Measurements from ENCODE around the gene FGF11. TPM values are rescaled to one million over a fixed set of nuclear protein-coding genes. Genes with fewer than 3 reads are reported as not detected.
"Not testable (repeated sequence)": the region's sequence is repeated elsewhere in the genome, so short reads cannot be mapped to it uniquely, and the experiment has no call there.

The FGF11 gene
- total RNA-seq, 1 donor from 2014 or later, result 5.3 TPM

DNA sequence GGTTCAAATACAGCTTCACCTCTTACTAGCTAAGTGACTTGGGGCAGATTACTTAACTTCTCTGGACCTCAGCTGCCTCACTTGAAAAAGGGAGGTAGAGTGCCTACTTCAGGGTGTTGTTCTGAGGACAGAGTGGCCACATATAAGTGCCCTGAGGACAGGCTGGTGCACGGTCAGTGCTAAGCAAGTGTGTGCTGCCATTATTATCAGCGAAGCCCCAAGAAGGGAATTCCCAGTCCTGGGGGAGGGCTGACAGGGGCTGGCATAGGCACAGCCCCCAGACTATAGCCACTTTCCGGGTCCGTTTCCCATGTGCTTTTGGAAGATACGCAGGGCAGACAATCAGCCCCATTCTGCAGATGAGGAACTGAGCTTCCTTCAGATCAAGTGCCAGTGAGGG, 37.6 kb downstream of the FGF11 start:
- no peak for FAIRE-seq

DNA sequence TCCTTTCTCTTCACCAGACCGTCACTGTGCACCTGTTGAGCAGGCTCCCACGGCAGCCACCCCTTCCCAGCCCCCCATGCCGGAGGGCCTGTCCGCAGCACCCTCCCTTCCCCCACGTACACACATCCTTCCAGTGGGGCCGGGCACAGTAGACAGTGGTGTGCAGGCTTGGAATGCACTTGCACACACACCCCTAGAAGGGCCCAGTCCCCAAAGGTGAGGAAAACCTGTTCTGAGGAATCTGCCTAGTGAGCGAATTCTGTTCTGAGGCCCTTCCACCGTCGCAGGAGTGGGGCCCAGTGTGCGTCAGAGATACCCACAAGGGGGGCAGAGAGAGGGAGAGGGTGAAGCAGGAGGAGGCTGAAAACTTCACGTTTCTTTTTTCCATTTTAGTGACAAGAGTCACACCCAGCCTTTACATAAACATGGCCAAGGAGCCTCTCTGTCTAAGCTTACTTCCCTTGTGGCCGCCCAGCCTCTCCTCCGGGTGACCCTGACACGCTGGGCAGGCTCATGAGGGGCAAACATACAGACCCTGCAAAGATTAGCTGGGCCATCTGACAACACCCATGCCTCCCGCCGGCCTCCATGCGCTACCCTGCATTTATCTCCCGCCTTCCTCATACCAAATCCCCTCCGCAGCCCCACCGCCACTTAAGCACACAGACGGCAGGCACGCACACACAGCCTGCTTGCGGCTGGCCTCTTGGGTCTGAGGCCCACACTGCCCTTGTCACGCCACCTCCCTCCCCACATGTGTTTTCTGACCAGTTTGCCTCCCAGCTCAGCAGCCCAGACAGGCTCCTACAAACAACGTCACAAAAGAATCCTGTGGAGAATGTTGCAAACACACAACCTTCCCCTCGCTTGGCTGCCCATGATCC, 38.3 kb downstream of the FGF11 start:
- DNase-seq (ENCODE audit: low spot score in 2 of 2) (peak in 1 of 2 donors; percentile 58), FAIRE-seq (no peak)

More for the DNA sequence above, 37.6 kb downstream of the FGF11 start:
- no peak for DNase-seq (ENCODE audit: low spot score in 2 of 2)

DNA sequence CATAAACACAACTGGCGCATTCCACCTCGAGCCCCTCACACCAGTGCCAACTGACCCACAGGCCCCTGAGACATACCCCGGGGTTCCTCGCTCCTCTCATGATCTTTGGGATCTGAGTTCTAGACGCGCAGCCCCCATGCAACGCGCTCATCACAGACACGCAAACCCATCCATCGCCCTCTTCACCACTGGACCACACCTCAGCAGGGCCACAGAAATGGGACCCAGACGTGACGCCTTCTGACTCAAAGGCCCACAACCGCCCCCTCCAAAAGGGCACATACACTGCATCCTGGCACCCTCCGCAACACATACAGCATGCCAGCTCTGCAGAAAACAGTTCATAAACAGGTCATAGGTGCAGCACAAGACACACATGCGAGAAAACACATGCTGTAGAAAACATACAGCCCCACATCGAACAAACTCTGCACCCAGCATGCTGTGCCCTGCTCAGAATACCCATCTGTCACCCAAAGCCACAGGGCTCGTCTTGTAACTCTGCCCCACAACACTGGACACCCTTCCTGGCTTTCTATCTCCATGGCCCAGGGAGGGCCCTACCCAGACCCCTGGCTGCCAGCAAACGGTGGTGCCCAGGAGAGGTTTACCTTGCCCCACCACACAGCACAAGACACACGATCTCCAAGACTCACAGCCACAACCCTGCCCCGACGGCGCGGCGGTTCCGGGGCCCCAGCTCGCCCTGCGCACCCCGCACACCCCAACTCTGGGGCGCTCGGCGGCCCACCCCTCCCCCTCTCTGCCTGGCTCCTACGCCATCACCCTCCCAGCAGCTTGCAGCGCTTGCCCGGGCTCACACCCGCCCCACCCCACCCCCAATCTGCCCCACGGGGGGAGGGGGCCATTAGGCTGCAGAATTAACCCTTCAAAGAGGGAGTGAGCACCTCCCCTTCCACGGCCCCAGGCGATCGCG, 39.2 kb downstream of the FGF11 start:
- peak; percentile 75 to 82 for DNase-seq (ENCODE audit: low spot score in 2 of 2)
- no peak for FAIRE-seq

DNA sequence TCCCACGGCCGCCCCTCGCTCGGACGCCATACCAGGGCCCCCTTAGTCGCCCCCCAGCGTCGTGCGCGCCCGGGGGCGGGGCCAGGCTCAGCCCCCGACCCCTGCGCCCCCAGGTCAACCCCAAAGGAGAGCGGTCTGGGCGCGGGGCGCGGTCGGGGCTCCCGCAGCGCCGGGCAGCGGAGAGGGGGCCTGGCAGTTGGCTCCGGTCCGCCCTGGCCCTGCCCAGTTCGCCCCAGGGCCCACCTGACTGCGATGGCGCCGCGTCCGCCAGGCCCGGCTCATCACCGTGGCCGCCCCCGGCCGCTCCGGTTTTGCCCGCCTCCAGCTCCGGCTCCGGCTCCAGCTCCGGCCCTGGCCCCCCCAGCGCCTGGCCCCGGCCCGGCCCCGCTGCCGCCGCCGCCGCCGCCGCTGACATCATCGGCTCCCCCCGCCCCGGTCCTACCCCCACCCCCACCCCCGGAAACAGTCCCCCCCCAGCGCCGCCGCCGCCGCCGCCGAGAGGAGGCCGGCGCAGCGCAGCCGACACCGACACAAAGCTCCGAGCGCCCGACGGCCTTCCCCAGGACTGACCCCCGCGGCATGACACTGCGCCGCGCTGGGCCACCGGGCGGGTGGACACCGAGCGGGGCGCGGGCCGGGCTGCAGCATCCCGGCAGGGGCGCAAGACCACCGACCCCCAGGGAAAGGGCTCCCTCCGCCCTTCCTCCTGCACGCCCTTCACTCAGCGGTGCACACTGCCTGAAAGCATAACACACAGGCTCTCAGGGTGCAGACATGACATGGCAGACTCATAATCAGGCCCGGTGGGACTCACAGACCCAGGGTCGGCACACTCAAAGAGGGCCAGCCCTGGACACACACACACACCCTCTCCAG, 40.1 kb downstream of the FGF11 start, which contains the start of gene ZBTB4:
Gene ZBTB4, minus strand, starts transcription at position 419 of the 876 bp plus-strand sequence. CDS start 12,830 bp downstream, outside the sequence.
- FAIRE-seq, result no peak
- DNase-seq (ENCODE audit: low spot score in 2 of 2), result peak; percentile 84 to 85

DNA sequence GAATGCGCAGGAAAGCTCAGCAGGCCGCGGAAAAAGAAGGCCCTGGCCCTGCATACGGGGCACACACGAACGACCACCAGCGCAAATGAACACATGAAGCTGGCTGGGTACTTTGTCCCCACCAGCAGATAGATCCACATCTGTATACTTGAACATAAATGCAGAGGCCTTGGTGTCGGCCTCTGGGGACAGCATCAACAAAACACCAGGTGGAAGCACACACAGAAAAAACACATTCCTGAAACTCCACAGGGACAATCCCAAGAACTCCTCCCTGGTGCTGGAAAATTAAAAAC, 40.7 kb downstream of the FGF11 start:
- FAIRE-seq (no peak), DNase-seq (ENCODE audit: low spot score in 2 of 2) (no peak)

DNA sequence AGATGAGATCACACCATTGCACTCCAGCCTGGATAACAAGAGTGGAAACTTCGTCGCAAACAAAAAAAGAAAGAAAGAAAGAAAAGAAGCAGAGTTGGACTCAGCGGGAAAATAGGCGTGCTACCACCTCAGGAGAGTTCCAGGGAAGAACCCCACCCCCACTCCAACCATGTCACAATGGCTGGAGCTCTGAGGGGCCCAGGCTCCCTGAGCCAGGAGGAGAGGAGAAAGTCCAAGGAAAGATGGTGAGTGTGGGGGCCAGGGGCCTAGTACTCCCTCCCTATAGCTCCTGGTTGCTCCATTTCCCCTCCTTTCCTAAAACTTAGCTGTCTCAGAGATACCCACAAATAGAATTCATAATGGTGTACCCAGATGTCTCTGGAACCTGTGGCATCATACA, 42.0 kb downstream of the FGF11 start, which contains the start of gene SLC35G6:
Gene SLC35G6, plus strand, starts transcription at position 172 of the 400 bp plus-strand sequence. Its CDS starts 71 bp downstream, at position 243.
- DNase-seq (ENCODE audit: low spot score in 2 of 2); FAIRE-seq: not testable (repeated sequence)

DNA sequence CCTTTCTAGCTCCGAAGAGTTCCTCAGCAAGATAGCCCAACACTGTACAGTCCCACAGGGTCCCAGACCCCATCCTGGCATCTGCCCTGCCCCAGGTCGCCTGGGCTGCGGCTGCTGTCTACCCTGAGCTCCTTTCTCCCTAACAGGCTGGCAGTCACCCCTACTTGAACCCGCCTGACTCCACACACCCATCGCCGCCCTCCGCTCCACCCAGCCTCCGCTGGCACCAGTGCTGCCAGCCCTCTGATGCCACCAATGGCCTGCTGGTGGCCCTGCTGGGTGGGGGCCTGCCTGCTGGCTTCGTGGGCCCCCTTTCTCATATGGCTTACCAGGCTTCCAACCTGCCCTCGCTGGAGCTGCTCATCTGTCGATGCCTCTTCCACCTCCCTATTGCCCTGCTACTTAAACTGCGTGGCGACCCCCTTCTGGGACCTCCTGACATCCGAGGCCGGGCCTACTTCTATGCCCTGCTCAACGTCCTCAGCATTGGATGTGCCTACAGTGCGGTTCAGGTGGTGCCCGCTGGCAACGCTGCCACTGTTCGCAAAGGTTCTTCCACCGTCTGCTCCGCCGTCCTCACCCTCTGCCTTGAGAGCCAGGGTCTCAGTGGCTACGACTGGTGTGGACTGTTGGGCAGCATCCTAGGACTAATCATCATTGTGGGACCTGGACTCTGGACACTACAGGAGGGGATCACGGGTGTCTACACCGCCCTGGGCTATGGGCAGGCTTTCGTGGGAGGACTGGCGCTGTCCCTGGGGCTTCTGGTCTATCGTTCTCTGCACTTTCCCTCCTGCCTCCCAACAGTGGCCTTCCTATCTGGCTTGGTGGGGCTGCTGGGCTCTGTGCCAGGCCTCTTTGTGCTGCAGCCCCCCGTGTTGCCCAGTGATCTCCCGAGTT, 42.8 kb downstream of the FGF11 start:
- not testable (repeated sequence) for FAIRE-seq; DNase-seq (ENCODE audit: low spot score in 2 of 2)

DNA sequence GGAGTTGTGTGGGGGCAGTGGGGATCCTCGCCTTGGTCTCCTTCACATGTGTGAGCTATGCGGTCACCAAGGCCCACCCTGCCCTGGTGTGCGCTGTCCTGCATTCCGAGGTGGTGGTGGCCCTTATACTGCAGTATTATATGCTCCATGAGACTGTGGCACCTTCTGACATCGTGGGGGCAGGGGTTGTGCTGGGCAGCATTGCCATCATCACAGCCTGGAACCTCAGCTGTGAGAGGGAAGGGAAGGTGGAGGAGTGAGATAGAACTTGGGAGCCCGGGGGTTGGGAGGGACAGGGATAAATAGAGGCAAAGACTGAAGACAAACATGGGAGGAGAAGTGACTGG, 43.4 kb downstream of the FGF11 start:
- DNase-seq (ENCODE audit: low spot score in 2 of 2); FAIRE-seq: not testable (repeated sequence)

DNA sequence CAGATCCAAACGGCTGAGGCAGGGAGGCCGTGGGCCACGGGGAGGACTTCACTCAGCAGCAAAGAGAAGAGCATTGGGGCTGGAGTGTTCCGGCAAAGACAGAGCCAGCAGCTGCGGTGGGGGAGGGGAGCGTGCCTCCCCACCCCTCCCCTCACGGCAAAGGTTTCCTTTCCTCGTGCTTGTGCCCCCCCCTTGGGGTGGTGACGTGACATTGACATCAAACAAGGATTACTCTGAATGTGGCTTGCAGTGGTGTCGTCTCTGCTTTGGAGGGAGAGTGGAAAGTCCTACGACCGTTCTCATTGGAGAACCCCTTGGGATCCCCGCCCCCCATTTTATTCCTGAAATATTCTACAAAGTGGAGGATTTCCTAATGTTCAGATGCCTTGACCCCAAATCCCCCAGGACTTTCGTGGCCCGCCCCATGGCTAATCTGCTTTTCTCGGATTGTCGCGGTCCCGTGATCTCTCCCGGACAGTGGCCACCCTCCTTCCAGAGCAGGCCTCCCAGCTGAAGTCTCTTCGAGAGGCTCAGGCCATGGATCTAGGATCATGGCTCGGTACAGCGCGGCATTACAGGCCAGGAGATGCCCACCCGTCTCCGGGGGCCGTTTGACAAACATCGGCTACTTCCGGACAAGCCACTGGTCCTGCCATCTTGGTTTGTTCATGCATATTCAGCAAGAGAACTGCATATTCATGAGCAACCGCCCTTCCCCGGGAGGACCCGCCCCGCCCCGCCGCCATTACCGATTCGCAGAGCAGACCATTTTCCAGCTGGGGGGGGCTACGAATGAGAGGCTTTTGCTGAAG, 44.1 kb downstream of the FGF11 start:
- peak; percentile 85 to 87 for DNase-seq (ENCODE audit: low spot score in 2 of 2)
- FAIRE-seq, result no peak

DNA sequence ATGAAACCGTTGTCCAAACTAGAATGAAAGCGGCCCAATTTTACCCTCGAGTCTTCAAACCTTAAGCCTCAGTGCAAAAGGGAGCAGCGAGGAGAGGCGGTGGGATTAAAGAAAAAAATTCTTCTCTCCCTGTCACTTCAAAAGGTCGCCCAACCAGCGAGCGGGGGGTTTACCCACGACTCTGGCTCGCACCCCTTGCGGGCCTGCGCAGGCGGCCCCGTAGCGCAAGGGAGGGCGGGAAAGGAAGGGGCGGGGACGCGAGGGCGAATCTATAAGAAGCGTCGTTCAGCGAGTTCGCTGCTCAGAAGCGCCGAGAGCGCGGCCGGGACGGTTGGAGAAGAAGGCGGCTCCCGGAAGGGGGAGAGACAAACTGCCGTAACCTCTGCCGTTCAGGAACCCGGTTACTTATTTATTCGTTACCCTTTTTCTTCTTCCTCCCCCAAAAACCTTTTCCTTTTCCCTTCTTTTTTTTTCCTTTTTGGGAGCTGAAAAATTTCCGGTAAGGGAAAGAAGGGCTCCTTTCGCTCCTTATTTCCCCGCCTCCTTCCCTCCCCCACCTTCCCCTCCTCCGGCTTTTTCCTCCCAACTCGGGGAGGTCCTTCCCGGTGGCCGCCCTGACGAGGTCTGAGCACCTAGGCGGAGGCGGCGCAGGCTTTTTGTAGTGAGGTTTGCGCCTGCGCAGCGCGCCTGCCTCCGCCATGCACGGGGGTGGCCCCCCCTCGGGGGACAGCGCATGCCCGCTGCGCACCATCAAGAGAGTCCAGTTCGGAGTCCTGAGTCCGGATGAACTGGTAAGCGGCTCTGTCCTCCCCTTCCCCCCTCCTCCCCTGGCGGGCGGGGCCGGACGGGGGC, 45.0 kb downstream of the FGF11 start, which contains the start of gene POLR2A:
Gene POLR2A, plus strand, starts transcription at position 300 of the 852 bp plus-strand sequence.
- peak; percentile 89 to 95 for DNase-seq (ENCODE audit: low spot score in 2 of 2)
- FAIRE-seq, result no peak

DNA sequence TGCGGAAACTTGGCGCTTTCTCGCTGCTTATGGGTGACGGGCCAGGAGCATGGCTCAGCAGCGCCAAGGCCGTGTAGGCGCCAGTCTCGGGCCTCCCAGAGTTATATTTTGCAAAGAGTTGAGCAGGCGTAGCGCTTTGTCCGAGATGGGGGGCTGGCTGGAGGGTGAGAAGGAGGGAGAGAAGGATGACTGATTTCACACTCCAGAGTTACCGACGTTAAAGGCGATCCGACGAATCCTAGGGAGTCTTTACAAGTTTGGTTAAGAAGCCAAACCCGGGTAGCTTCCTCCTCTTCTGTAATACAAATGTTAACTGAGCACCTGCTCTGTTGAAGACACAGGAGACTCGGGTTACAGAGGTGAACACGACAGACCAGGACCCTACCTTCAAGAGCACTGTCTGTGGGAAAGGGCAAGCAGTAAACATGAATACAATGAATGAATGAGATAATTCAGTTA, 45.6 kb downstream of the FGF11 start:
- DNase-seq (ENCODE audit: low spot score in 2 of 2) (no peak), FAIRE-seq (no peak)

DNA sequence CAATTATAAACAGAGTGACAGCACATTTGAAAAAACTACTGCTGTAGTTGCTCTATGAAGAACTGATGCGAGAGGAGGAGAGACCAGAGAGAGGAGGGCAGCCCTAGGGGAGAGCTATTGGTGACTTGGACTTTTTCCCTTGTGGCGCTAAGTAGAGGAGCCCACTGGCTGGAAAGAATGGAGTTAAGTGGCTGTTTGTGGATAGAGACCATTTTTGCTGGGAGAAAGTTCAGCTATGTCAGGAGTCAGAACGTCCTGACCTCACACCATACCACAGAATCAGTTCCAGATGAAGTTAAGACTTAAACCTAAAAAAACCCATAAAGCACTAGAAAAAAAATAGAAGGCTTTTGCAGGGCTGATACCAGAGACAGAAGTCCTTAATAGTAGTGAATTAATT, 46.9 kb downstream of the FGF11 start:
- FAIRE-seq (no peak), DNase-seq (ENCODE audit: low spot score in 2 of 2) (no peak)

DNA sequence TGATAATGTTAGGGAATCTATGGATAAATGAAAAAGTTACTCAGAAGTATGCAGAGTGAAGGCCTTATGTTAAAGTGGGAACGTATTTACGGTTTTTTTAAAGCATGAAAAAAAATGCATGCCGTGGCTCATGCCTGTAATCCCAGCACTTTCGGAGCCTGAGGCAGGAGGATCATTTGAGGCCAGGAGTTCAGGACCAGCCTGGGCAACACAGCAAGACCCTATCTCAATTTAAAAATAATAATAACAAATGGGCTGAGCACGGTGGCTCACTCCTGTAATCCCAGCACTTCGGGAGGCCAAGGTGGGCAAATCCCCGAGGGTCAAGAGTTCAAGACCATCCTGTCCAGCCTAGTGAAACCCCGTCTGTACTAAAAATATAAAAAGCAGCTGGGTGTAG, 50.8 kb downstream of the FGF11 start:
- DNase-seq (ENCODE audit: low spot score in 2 of 2), result no peak
- no peak for FAIRE-seq

DNA sequence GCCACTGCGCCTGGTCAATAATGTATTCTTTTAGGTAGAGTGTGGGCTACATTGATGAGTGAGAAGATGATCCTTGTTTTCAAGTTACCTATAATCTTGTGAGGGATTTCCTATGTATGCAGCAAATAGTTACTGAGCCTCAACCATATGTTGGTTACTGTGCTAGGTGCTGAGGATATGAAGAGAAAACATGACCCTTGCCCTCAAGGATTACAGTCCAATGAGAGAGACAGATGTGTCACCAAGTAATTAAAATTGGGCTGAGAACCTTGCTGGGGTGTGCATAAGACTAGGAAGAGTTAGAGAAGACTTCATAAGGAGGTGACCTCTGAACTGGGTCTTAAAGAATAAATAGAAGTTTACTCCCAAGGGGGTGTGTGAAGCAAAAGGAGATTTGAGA, 52.3 kb downstream of the FGF11 start:
- no peak for DNase-seq (ENCODE audit: low spot score in 2 of 2)
- no peak for FAIRE-seq

DNA sequence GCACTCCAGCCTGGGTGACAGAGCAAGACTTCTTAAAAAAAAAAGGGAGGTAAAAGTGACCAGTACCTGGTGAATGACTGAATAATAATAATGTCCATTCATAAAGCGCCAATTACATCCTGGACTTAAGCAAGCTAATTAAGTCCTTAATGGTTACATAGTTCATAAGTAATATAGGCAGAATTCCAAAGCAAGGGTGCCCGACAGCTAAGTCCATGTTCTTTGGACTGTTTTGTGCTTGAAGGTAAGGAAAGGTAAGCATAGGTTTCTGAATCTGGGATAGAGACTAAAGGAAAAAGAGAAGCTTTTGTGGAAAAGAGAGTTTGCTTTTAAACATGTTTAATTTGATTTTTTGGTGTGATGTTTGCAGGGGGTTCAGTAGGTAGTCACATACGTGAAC, 54.6 kb downstream of the FGF11 start:
- DNase-seq (ENCODE audit: low spot score in 2 of 2), result no peak
- FAIRE-seq, result no peak
